GM19025 (cell line): Measurements from ENCODE around the gene TBC1D32.

Experiments
- ATAC-seq: cut with Tn5 transposase; IDR thresholded peaks from one replicate; pipeline ENCODE4 v1.9.1; 2021; ENCODE audit warnings: mild to moderate bottlenecking, low read depth, moderate library complexity; ENCODE audit not compliant: unreplicated experiment

TBC1D32 gene

DNA sequence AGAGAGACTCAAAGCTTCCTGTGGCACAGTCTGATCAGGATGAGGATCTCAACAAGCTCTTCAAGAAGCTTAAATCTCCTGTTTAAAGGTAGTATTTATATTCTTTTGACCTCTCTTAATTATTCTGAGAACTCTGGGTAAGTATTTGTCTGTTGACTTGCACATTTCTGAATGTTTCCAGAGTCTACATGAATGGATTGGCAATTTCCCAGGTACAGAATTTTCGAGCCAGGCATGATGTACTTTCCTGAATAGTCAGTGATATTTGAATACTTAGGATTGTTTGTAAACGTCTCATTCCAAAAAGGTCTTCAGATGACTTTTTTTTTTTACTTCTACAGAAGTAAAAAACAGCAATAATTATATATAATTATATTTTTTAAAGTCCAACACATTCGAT lies 293.4 kb downstream of the TBC1D32 start:
- ATAC-seq = no peak

GRCh38 chr6:121033091-121033490 lies 301.2 kb downstream of the TBC1D32 start:
- no peak for ATAC-seq

DNA sequence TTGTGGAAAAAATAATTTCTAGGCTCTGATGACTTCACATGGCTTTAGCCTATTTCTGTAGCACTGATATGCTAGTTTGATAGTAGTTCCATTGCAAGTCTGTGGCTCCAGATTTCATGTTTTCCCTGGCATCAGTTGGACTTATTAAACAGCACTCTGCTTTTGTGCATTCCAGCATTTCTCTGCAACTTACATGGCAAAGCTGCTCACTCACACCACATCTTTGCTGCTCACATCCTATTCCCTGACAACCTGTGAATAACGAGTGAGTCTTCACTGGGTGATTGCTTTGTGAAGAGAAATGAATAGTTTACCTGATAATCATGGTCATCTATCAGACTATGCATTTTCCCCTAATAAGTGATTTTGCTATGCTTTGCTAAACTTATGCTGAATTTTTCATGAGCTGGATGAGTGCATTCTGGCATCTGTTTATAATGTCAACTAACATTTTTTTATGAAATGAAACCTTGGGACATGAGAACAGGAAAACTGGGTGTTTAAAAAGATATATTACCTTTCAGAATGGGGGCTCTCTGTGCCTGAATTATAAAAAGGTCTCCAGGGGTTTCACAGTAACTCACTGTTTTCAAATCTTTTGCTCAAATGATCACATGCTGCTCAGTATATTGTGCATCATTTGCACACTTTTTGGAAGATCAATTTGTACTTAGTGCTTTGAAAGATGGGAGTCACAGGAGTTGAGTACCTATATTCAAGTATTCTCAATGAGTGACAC lies 301.8 kb downstream of the TBC1D32 start:
- no peak for ATAC-seq
